Testis (tissue), 3 donors: Measurements from ENCODE around the gene ZNF865. TPM values are rescaled to one million over a fixed set of nuclear protein-coding genes. Genes with fewer than 3 reads are reported as not detected.

Experiments
- DNase-seq: peaks from one replicate; pipeline ENCODE4 v3.0.0-alpha.2; 2019
- H3K27ac ChIP-seq, 2 donors: fragments of 200-600 bp; sonication (generic); one replicate each; pipeline ENCODE4 v1.5.1; 2019
- H3K27me3 ChIP-seq: fragments of 200-600 bp; sonication (generic); one replicate; pipeline ENCODE4 v1.5.1; 2019
- H3K36me3 ChIP-seq: fragments of 200-600 bp; sonication (generic); one replicate; pipeline ENCODE4 v1.5.1; 2017; ENCODE audit warnings: low read depth; ENCODE audit errors: missing control alignments
- H3K4me1 ChIP-seq: fragments of 200-600 bp; sonication (generic); one replicate; pipeline ENCODE4 v1.5.1; 2019
- H3K4me3 ChIP-seq, 2 donors: fragments of 200-600 bp; sonication (generic); one replicate each; pipeline ENCODE4 v1.5.1; 2017 to 2019
- H3K9me3 ChIP-seq: fragments of 200-600 bp; sonication (generic); one replicate; pipeline ENCODE4 v1.5.1; 2017
- POLR2A ChIP-seq: fragments of 450-650 bp; IDR thresholded peaks from one replicate; pipeline ENCODE4 v1.6.1; 2017; ENCODE audit warnings: antibody characterized with exemption, mild to moderate bottlenecking, moderate library complexity
- WGBS, 2 donors: methylation state at CpG; one replicate each; pipeline ENCODE4 v1.1.5; 2018; 5-methylcytosine and 5-hydroxymethylcytosine counted together
- intact Hi-C: fragments of 100-400 bp; cut with DNase I; formaldehyde crosslinking; loops from one replicate; pipeline ENCODE4 v1.15.1; 2023; ENCODE audit warnings: low total_unique reads
- polyA plus RNA-seq: library from polyadenylated mRNA; stranded (reverse); fragments of 350-450 nt; fragmentation: Illumina TruSeq; extraction: RNeasy Lipid Tissue Mini Kit (QIAGEN cat#74804); gene quantifications from one replicate; pipeline ENCODE4 v1.2.3, GENCODE V29; 2014; ENCODE audit warnings: low read depth, low replicate concordance; ENCODE audit not compliant: insufficient read depth
- total RNA-seq, 2 donors: library from RNA; depleted of rRNA; stranded (reverse); fragments of >200 nt; gene quantifications; one replicate each; pipeline ENCODE4 v1.2.3, GENCODE V29; 2016
- TF ChIP-seq, protein P1 (sequence below), 3 experiments: fragments of 450-650 bp in 2 of 3; fragments of 200-600 bp in 1 of 3; sonication (generic) in 1 of 3; IDR thresholded peaks; one replicate each; pipeline ENCODE4 v1.5.1; 2016 to 2019; ENCODE audit warnings: antibody characterized with exemption in 3 of 3, mild to moderate bottlenecking in 2 of 3, moderate library complexity in 1 of 3

Gene ZNF865
- total and polyA plus RNA-seq, 3 donors from 2014 or later, result 4.7 to 14.5 (median 12.2) TPM

DNA sequence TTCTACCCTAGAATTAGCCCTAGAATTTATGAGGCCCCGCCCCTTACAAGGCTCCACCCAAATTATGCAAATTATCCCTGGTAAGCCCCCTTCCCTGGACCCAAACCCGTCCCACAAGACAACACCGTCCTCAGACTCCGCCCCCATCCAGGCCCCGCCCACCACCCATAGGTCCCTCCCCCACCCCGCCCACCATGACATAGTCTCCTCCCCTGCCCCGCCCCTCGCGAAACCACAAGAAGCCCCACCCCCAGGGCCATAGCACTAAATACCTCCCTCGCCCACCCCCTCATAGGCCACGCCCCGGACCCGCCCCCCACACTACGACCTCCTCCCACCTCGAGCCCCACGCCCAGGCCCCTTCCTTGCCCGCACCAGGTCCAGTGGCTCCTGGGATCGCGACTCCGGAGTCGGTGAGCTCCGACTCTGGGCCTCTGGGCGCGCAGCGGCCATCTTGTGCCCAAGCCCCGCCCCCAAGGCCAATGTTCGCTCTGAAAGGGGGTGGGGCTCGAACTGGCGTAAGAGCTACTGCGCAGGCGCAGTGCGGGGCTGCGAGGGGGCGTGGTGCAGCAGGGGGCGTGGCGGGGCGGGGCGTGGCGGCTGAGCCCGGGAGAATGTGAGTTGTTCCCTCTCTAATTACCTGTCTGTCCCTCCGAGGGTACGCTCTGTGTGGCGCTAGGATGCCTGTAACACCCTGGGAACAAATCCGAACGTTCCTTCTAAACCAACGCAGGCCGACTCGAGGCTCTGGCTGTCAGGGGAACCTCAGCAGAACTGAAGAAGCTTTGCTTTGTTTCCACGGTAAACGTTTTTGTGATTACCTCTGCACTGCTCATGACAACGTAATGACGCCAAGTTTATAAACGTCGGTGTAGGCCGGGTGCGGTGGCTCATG lies 18.9 kb downstream of the ZNF865 start, which contains the start of gene ZNF784:
ZNF784 (minus strand) TSS at position 458 of the 895 bp plus-strand sequence; CDS start at position 453, 5 bp downstream.
- 0 to 2% methylated on average over 36 to 44 of the region's 56 CpGs for WGBS, 2 donors
- intact Hi-C loops, result no loop called here

DNA sequence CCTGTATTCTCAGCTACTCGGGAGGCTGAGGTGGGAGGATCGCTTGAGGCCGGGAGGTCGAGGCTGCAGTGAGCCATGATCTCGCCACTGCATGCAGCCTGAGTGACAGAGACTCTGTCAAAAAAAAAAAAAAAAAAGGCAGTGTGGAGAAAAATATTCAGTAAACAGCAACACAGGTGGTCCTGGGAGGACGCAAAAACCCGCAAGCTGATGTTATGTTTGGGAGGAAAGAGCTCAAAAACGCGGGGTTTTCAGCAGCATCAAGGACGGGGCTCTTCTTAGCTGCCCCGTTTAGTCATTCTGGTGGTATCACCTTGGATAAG lies 19.5 kb downstream of the ZNF865 start:
- no peaks in the 10 kb centered on the region for H3K27me3 ChIP-seq
- H3K36me3 ChIP-seq, result no peaks in the 10 kb centered on the region
- no peak for TF ChIP-seq POLR2A
- TF ChIP-seq, protein P1, sequence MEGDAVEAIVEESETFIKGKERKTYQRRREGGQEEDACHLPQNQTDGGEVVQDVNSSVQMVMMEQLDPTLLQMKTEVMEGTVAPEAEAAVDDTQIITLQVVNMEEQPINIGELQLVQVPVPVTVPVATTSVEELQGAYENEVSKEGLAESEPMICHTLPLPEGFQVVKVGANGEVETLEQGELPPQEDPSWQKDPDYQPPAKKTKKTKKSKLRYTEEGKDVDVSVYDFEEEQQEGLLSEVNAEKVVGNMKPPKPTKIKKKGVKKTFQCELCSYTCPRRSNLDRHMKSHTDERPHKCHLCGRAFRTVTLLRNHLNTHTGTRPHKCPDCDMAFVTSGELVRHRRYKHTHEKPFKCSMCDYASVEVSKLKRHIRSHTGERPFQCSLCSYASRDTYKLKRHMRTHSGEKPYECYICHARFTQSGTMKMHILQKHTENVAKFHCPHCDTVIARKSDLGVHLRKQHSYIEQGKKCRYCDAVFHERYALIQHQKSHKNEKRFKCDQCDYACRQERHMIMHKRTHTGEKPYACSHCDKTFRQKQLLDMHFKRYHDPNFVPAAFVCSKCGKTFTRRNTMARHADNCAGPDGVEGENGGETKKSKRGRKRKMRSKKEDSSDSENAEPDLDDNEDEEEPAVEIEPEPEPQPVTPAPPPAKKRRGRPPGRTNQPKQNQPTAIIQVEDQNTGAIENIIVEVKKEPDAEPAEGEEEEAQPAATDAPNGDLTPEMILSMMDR (IDR thresholded peaks at IDR 0.05), result no peak
- intact Hi-C loops, result no loop called here
- 29 to 31% methylated on average over 11 of the region's 11 CpGs for WGBS, 2 donors
- no peaks in the 10 kb centered on the region for H3K9me3 ChIP-seq
- H3K4me1 ChIP-seq, result peaks cover 20% of the 10 kb centered on the region
- H3K27ac ChIP-seq, result peak overlapping the region; percentile 99
- peak overlapping the region; percentile 60 to 73 for H3K4me3 ChIP-seq
- DNase-seq, result no peak

More for the DNA sequence above, 18.9 kb downstream of the ZNF865 start, which contains the start of gene ZNF784:
- no peaks in the 10 kb centered on the region for H3K27me3 ChIP-seq
- peaks cover 20% of the 10 kb centered on the region for H3K4me1 ChIP-seq
- no peaks in the 10 kb centered on the region for H3K36me3 ChIP-seq
- peak within 1 kb of the TSS; percentile 60 to 73 for H3K4me3 ChIP-seq
- no peak for TF ChIP-seq POLR2A
- TF ChIP-seq, protein P1 (IDR thresholded peaks at IDR 0.05), result no peak
- peak within 1 kb of the TSS; percentile 99 for H3K27ac ChIP-seq
- H3K9me3 ChIP-seq, result no peaks in the 10 kb centered on the region
- peak; percentile 95 for DNase-seq

DNA sequence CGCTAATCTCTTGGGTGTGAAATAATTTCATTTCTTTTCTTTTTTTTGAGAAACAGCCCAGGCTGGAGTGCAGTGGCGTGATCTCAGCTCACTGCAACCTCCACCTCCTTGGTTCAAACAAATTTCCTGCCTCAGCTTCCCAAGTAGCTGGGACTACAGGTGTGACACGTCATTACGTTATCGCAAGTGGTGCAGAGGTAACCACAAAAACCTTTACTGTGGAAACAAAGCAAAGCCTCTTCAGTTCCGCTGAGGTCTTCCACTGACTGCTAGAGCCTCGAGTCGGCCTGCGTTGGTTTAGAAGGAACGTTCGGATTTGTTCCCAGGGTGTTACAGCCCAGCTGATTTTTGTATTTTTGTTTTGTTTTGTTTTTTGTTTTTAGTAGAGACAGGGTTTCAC lies 20.9 kb downstream of the ZNF865 start:
- 93 to 96% methylated on average over 11 of the region's 11 CpGs for WGBS, 2 donors
- Histone ChIP-seq H3K27me3 (no peaks in the 10 kb centered on the region), H3K9me3 (no peaks in the 10 kb centered on the region), H3K4me3 (no peak overlapping the region), H3K4me1 (peaks cover 20% of the 10 kb centered on the region), H3K27ac (no peak overlapping the region), H3K36me3 (no peaks in the 10 kb centered on the region)
- DNase-seq, result no peak
- no peak for TF ChIP-seq POLR2A
- TF ChIP-seq, protein P1 (IDR thresholded peaks at IDR 0.05), result no peak
- intact Hi-C loops, result no loop called here

DNA sequence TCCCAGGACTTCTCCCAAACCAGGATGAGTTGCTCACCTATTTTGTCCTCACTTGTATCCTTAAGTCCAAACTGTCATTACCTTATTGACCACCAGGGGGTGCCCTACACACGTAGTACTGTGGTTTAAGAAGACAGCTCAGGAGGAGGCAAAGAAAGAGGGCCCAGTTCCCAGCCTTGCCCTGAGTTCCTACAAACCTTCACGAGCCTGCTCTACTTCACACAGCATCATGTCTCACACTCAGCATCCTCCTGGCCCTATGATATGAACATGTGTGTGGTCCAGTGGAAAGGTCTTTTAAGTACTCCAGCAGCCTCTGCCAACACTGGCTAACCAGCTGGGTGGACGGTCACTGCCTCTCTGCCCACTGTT lies 27.0 kb downstream of the ZNF865 start:
- Histone ChIP-seq H3K4me3 (no peak overlapping the region), H3K27ac (peak overlapping the region in 1 of 2 donors; percentile 41), H3K27me3 (no peaks in the 10 kb centered on the region), H3K36me3 (no peaks in the 10 kb centered on the region), H3K9me3 (no peaks in the 10 kb centered on the region), H3K4me1 (peaks cover 19% of the 10 kb centered on the region)
- WGBS, 2 donors, result 20 to 33% methylated on average over 3 of the region's 3 CpGs
- no peak for TF ChIP-seq POLR2A
- TF ChIP-seq, protein P1 (IDR thresholded peaks at IDR 0.05), result peak; percentile 85 to 97 (median 95)
- intact Hi-C loops, result no loop called here
- DNase-seq, result peak; percentile 99
